Measurements from ENCODE around the gene SELENON.

GRCh38 chr1:25854554-25854953 is 54.6 kb downstream of the SELENON start:
- TF ChIP-seq, protein P1, sequence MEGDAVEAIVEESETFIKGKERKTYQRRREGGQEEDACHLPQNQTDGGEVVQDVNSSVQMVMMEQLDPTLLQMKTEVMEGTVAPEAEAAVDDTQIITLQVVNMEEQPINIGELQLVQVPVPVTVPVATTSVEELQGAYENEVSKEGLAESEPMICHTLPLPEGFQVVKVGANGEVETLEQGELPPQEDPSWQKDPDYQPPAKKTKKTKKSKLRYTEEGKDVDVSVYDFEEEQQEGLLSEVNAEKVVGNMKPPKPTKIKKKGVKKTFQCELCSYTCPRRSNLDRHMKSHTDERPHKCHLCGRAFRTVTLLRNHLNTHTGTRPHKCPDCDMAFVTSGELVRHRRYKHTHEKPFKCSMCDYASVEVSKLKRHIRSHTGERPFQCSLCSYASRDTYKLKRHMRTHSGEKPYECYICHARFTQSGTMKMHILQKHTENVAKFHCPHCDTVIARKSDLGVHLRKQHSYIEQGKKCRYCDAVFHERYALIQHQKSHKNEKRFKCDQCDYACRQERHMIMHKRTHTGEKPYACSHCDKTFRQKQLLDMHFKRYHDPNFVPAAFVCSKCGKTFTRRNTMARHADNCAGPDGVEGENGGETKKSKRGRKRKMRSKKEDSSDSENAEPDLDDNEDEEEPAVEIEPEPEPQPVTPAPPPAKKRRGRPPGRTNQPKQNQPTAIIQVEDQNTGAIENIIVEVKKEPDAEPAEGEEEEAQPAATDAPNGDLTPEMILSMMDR (IDR thresholded peaks at IDR 0.05): no peak
- TF ChIP-seq POLR2AphosphoS5 (IDR thresholded peaks at IDR 0.05) (no peak), EP300 (IDR thresholded peaks at IDR 0.05) (no peak)
